A549 (cell line): ENCODE measurements around the gene RPAIN. TPM values are rescaled to one million over a fixed set of nuclear protein-coding genes. Genes with fewer than 3 reads are reported as not detected.

ENCODE experiments used
- ATAC-seq, 2 experiments: fragments of 200-7000 bp in 1 of 2; fragments of >200 bp in 1 of 2; cut with Nextera tagmentation in 1 of 2; cut with Tn5 transposase in 1 of 2; 3 replicates each; pipeline versions ENCODE4 v1.8.0 to v1.9.1; 2018 to 2020; ENCODE audit warnings: mild to moderate bottlenecking in 1 of 2, moderate library complexity in 1 of 2
- CTCF ChIA-PET: fragments of 300-600 bp; sonication (Branson Sonifier 250); formaldehyde crosslinking; extraction: SDS; loops from one replicate; lab custom pipeline; 2021; ENCODE audit warnings: antibody characterized with exemption, inconsistent platforms; lab: Yijun Ruan, JAX
- POLR2A ChIA-PET: fragments of 350-600 bp; formaldehyde crosslinking; extraction: SDS; loops from one replicate; lab custom pipeline; 2021; ENCODE audit warnings: antibody characterized with exemption, inconsistent platforms; lab: Yijun Ruan, JAX
- DNase-seq, 2 experiments: peaks; one replicate each; pipeline versions ENCODE4 v3.0.0 to v3.0.0-alpha.2; 2011 to 2016; ENCODE audit warnings: low read depth in 1 of 2, low spot score in 1 of 2
- FAIRE-seq: peaks from 2 replicates; lab custom pipeline; 2011; peaks lifted over from hg19 to GRCh38; lab: Jason Lieb, UNC
- H3K27ac ChIP-seq, 2 experiments: fragments of >200 bp; sonication (Bioruptor Twin); formaldehyde crosslinking; 3 replicates each; pipeline ENCODE4 v1.5.1; 2016 to 2017
- H3K4me1 ChIP-seq: fragments of >200 bp; sonication (Bioruptor Twin); formaldehyde crosslinking; 3 replicates; pipeline ENCODE4 v1.6.1; 2016
- H3K4me2 ChIP-seq: fragments of >200 bp; sonication (Bioruptor Twin); formaldehyde crosslinking; 3 replicates; pipeline ENCODE4 v1.6.1; 2016
- H3K4me3 ChIP-seq: fragments of >200 bp; sonication (Bioruptor Twin); formaldehyde crosslinking; 3 replicates; pipeline ENCODE4 v1.5.1; 2016
- H3K9me3 ChIP-seq: fragments of >200 bp; sonication (Bioruptor Twin); formaldehyde crosslinking; 3 replicates; pipeline ENCODE4 v1.6.1; 2016
- ATOH8 ChIP-seq: fragments of 250-450 bp; sonication (Bioruptor Pico); IDR thresholded peaks from 2 replicates; pipeline ENCODE4 v1.5.0; 2020; ENCODE audit warnings: low read depth, mild to moderate bottlenecking, moderate library complexity
- CBX2 ChIP-seq: fragments of 200-600 bp; sonication (generic); IDR thresholded peaks from 2 replicates; pipeline ENCODE4 v1.6.1; 2016; ENCODE audit warnings: low read depth, mild to moderate bottlenecking, borderline replicate concordance
- CBX8 ChIP-seq: fragments of 200-600 bp; sonication (generic); IDR thresholded peaks from 2 replicates; pipeline ENCODE4 v1.6.1; 2016
- CHD4 ChIP-seq: fragments of 200-600 bp; sonication (generic); IDR thresholded peaks from 2 replicates; pipeline ENCODE4 v1.6.1; 2016; ENCODE audit warnings: antibody characterized with exemption, mild to moderate bottlenecking, borderline replicate concordance
- EP300 ChIP-seq, 2 experiments: fragments of >200 bp; sonication (Bioruptor Twin); formaldehyde crosslinking; IDR thresholded peaks; 2 replicates in 1 of 2; 3 replicates in 1 of 2; pipeline ENCODE4 v1.6.1; 2016 to 2017
- FOSL2 ChIP-seq, 2 experiments: fragments of 450-650 bp in 1 of 2; fragments of >200 bp in 1 of 2; sonication (Bioruptor Twin) in 1 of 2; formaldehyde crosslinking; IDR thresholded peaks; 2 replicates each; pipeline versions ENCODE4 v1.5.0 to v1.6.1; 2016 to 2020; ENCODE audit warnings: mild to moderate bottlenecking in 1 of 2, moderate library complexity in 1 of 2
- HDAC2 ChIP-seq: fragments of 200-600 bp; sonication (generic); IDR thresholded peaks from 2 replicates; pipeline ENCODE4 v1.6.1; 2016
- HMGXB4 ChIP-seq: fragments of 250-450 bp; sonication (Bioruptor Pico); IDR thresholded peaks from 2 replicates; pipeline ENCODE4 v1.5.0; 2021; ENCODE audit warnings: mild to moderate bottlenecking, moderate library complexity, borderline replicate concordance
- HOXA7 ChIP-seq: fragments of 250-450 bp; sonication (Bioruptor Pico); IDR thresholded peaks from 2 replicates; pipeline ENCODE4 v1.5.0; 2020; ENCODE audit warnings: mild to moderate bottlenecking, moderate library complexity
- HOXB13 ChIP-seq: fragments of 250-450 bp; sonication (Bioruptor Pico); IDR thresholded peaks from 2 replicates; pipeline ENCODE4 v1.5.0; 2020; ENCODE audit warnings: low read depth, mild to moderate bottlenecking, moderate library complexity
- JUN ChIP-seq, 2 experiments: fragments of >200 bp; sonication (Bioruptor Twin); formaldehyde crosslinking; IDR thresholded peaks; 2 replicates in 1 of 2; 3 replicates in 1 of 2; pipeline ENCODE4 v1.6.1; 2016 to 2017
- MAFK ChIP-seq: fragments of 450-650 bp; IDR thresholded peaks from 2 replicates; pipeline ENCODE4 v1.6.1; 2014; ENCODE audit not compliant: partially characterized antibody
- MAX ChIP-seq: IDR thresholded peaks from 2 replicates; pipeline ENCODE4 v1.6.1; 2012
- MAZ ChIP-seq: fragments of 150-350 bp; IDR thresholded peaks from 2 replicates; pipeline ENCODE4 v1.6.1; 2014; ENCODE audit warnings: antibody characterized with exemption, low read depth, low read length, borderline replicate concordance
- MYC ChIP-seq: IDR thresholded peaks from 2 replicates; pipeline ENCODE4 v1.6.1; 2012; ENCODE audit warnings: mild to moderate bottlenecking, inconsistent platforms, low read length, improper control_type of control experiment, borderline replicate concordance
- NPAS2 ChIP-seq: fragments of 250-450 bp; sonication (Bioruptor Pico); IDR thresholded peaks from 2 replicates; pipeline ENCODE4 v1.8.0; 2022; ENCODE audit warnings: mild to moderate bottlenecking, moderate library complexity, borderline replicate concordance
- SMC3 ChIP-seq: fragments of >200 bp; sonication (Bioruptor Twin); formaldehyde crosslinking; IDR thresholded peaks from 3 replicates; pipeline ENCODE4 v1.6.1; 2018; ENCODE audit warnings: inconsistent platforms
- SREBF2 ChIP-seq: fragments of 450-650 bp; IDR thresholded peaks from 2 replicates; pipeline ENCODE4 v1.6.1; 2014; ENCODE audit warnings: mild to moderate bottlenecking, moderate library complexity
- TFCP2L1 ChIP-seq: fragments of 250-450 bp; sonication (Bioruptor Pico); IDR thresholded peaks from 2 replicates; pipeline ENCODE4 v1.5.0; 2021; ENCODE audit warnings: mild to moderate bottlenecking
- USF2 ChIP-seq: fragments of 450-650 bp; IDR thresholded peaks from 2 replicates; pipeline ENCODE4 v1.6.1; 2014; ENCODE audit warnings: antibody characterized with exemption
- ZC3H11A ChIP-seq: fragments of 450-650 bp; IDR thresholded peaks from 2 replicates; pipeline ENCODE4 v1.6.1; 2014; ENCODE audit warnings: antibody characterized with exemption, mild to moderate bottlenecking
- ZFP36 ChIP-seq: fragments of 450-650 bp; IDR thresholded peaks from 2 replicates; pipeline ENCODE4 v1.6.1; 2014; ENCODE audit warnings: borderline replicate concordance; ENCODE audit not compliant: partially characterized antibody
- ZSCAN20 ChIP-seq: fragments of 250-450 bp; sonication (Bioruptor Pico); IDR thresholded peaks from 2 replicates; pipeline ENCODE4 v1.8.0; 2022; ENCODE audit warnings: mild to moderate bottlenecking, moderate library complexity
- WGBS: methylation state at CpG from one replicate; pipeline ENCODE4 v1.1.6; 2017; ENCODE audit errors: missing lambda C conversion rate; 5-methylcytosine and 5-hydroxymethylcytosine counted together
- polyA plus RNA-seq, 4 experiments: library from polyadenylated mRNA; depleted of rRNA in 3 of 4; stranded (reverse); fragments of >200 nt; fragmentation: RNase III in 1 of 4; extraction: RNeasy Plus Mini Kit Qiagen cat#74134 plus additional on column Dnase treatment in 1 of 4; gene quantifications; 2 replicates in 3 of 4; 3 replicates in 1 of 4; pipeline ENCODE4 v1.2.3, GENCODE V29; 2011 to 2017

Gene RPAIN
- polyA plus RNA-seq, 2 of the 4 experiments (the other 2 are of a cell fraction), result 67.6 to 71.9 TPM

GRCh38 chr17:5424909-5425308 is 4.9 kb downstream of the RPAIN start:
- TF ChIP-seq SREBF2 (no peak), HMGXB4 (CRISPR knock-in tag) (no peak), MYC (no peak), HDAC2 (no peak), MAZ (no peak), ATOH8 (CRISPR knock-in tag) (no peak), USF2 (no peak), ZC3H11A (no peak), ZSCAN20 (no peak), NPAS2 (no peak)
- Histone ChIP-seq H3K4me2 (no peak overlapping the region), H3K4me3 (no peak overlapping the region), H3K4me1 (peaks cover 25% of the 10 kb centered on the region), H3K27ac (no peak overlapping the region), H3K9me3 (no peaks in the 10 kb centered on the region)
- WGBS, result 92% methylated on average over 1 of the region's 1 CpG
- POLR2A ChIA-PET, result interaction anchor here (0.7 kb wide), 1 partner anchor 9 kb away, joined by 3 read pairs; no protein-coding TSS in a partner anchor
- FAIRE-seq (no peak), ATAC-seq (no peak), DNase-seq (no peak)
- CTCF ChIA-PET, result interaction anchor here (0.6 to 9.3 kb wide), 2 partner anchors 14 to 48 kb away, joined by 3 to 178 read pairs; partner anchors contain the start of gene C1QBP

- CTCF ChIA-PET, result interaction anchor here (9.3 kb wide), 1 partner anchor 13 kb away, joined by 178 read pairs; the partner anchor contains the start of gene C1QBP
- POLR2A ChIA-PET, result no interaction called here
- 72% methylated on average over 3 of the region's 3 CpGs for WGBS
- FAIRE-seq (no peak), ATAC-seq (no peak), DNase-seq (no peak)
- no peak overlapping the region for H3K27ac ChIP-seq
- no peaks in the 10 kb centered on the region for H3K9me3 ChIP-seq
- no peak overlapping the region for H3K4me3 ChIP-seq
- H3K4me1 ChIP-seq, result peaks cover 24% of the 10 kb centered on the region
- no peak for TF ChIP-seq CHD4
- TF ChIP-seq HOXA7 (CRISPR knock-in tag), result no peak
- TF ChIP-seq CBX8, result no peak
- no peak for TF ChIP-seq TFCP2L1 (CRISPR knock-in tag)
- no peak for TF ChIP-seq HOXB13
- TF ChIP-seq JUN (IDR thresholded peaks at IDR 0.05), result no peak
- TF ChIP-seq FOSL2 (IDR thresholded peaks at IDR 0.05), result no peak
- TF ChIP-seq FOSL2 (CRISPR knock-in tag; IDR thresholded peaks at IDR 0.05), result no peak
- no peak for TF ChIP-seq CBX2
- TF ChIP-seq MAFK, result no peak
- no peak for TF ChIP-seq EP300 (IDR thresholded peaks at IDR 0.05)
- no peak for TF ChIP-seq SREBF2
- no peak for TF ChIP-seq HMGXB4 (CRISPR knock-in tag)
- no peak for TF ChIP-seq SMC3
- TF ChIP-seq MAX, result no peak
- TF ChIP-seq ZFP36, result no peak
- H3K4me2 ChIP-seq, result no peak overlapping the region
These were observed 5.8 kb downstream of the RPAIN start for GRCh38 chr17:5425826-5426225.
